Sigmoid colon (tissue), 7 donors: ENCODE results near the gene RASA2. TPM values are rescaled to one million over a fixed set of nuclear protein-coding genes. Genes with fewer than 3 reads are reported as not detected.

Experiments used
- DNase-seq: peaks from one replicate; pipeline ENCODE4 v3.0.0-alpha.2; 2019
- H3K27ac ChIP-seq, 4 donors: fragments of 200-600 bp; sonication (generic); one replicate each; pipeline ENCODE4 v1.5.1; 2016 to 2019; ENCODE audit warnings: mild to moderate bottlenecking in 1 of 4
- H3K27me3 ChIP-seq, 3 donors: fragments of 200-600 bp; sonication (generic); one replicate each; pipeline ENCODE4 v1.5.1; 2019; ENCODE audit warnings: mild to moderate bottlenecking in 1 of 3
- H3K36me3 ChIP-seq, 4 donors: fragments of 200-600 bp; sonication (generic); one replicate each; pipeline ENCODE4 v1.5.1; 2016 to 2019
- H3K4me1 ChIP-seq, 4 donors: fragments of 200-600 bp; sonication (generic); one replicate each; pipeline ENCODE4 v1.5.1; 2017 to 2019
- H3K4me3 ChIP-seq, 4 donors: fragments of 200-600 bp; sonication (generic); one replicate each; pipeline ENCODE4 v1.5.1; 2017 to 2019; ENCODE audit warnings: mild to moderate bottlenecking in 2 of 4, moderate library complexity in 1 of 4
- H3K9me3 ChIP-seq, 4 donors: fragments of 200-600 bp in 3 of 4; sonication (generic) in 3 of 4; one replicate each; pipeline versions ENCODE4 v1.5.1 to v1.6.1; 2013 to 2019
- EP300 ChIP-seq, 4 donors: sonication (generic); formaldehyde crosslinking; IDR thresholded peaks; one replicate each; pipeline ENCODE4 v1.6.1; 2017; ENCODE audit warnings: antibody characterized with exemption in 4 of 4
- POLR2A ChIP-seq, 2 donors: fragments of 450-650 bp; IDR thresholded peaks; one replicate each; pipeline ENCODE4 v1.6.1; 2016; ENCODE audit warnings: antibody characterized with exemption in 2 of 2, mild to moderate bottlenecking in 2 of 2, moderate library complexity in 2 of 2
- POLR2AphosphoS5 ChIP-seq, 4 donors: sonication (generic); formaldehyde crosslinking; IDR thresholded peaks; one replicate each; pipeline ENCODE4 v1.6.1; 2017; ENCODE audit warnings: antibody characterized with exemption in 4 of 4
- WGBS, 2 donors: extraction: QIAGEN DNeasy Blood & Tissue Kit; methylation state at CpG; one replicate each; pipeline ENCODE4 v1.1.7; 2013; 5-methylcytosine and 5-hydroxymethylcytosine counted together
- intact Hi-C: fragments of 100-400 bp; cut with DNase I; formaldehyde crosslinking; loops from one replicate; pipeline ENCODE4 v1.15.1; 2023
- polyA plus RNA-seq, 3 donors: library from polyadenylated mRNA; stranded (reverse); fragments of 200-250 nt; gene quantifications; one replicate each; pipeline ENCODE4 v1.2.3, GENCODE V29; 2013
- total RNA-seq, 4 donors: library from RNA; depleted of rRNA; stranded (reverse); fragments of >200 nt; gene quantifications; one replicate each; pipeline ENCODE4 v1.1.0, GENCODE V29; 2016
- TF ChIP-seq, protein P1 (sequence below), 4 experiments: fragments of 450-650 bp in 3 of 4; fragments of 200-600 bp in 1 of 4; IDR thresholded peaks; one replicate each; pipeline ENCODE4 v1.5.1; 2016 to 2019; ENCODE audit warnings: antibody characterized with exemption in 4 of 4, mild to moderate bottlenecking in 3 of 4, moderate library complexity in 2 of 4
- donor health status: healthy with polysubstance abuse.
- donor health status: Bipolar disorder and iron deficiency.
- donor health status: healthy.

The RASA2 gene
- total and polyA plus RNA-seq, 7 donors = 3.2 to 20.5 (median 13.0) TPM

DNA sequence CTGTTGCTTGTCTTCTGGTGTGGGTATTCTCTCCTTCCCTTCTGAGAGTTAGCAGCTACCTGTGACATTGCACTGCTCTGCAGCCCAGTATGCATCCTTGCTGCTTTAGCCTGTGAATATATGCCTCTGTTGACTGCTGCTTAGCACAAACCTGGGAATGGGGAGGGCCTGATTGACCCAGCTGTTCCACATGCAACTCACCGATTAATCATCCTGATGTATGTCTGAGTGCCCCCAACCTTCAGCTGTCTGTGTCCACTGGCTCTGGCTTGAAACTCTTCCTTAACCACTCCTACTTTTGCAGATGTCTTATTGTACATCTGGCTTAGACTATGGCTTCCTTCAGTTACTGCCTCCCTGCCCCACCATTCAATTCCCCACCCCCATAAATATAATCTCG lies 119.1 kb downstream of the RASA2 start:
- H3K27me3 ChIP-seq = no peaks in the 10 kb centered on the region
- WGBS, 2 donors = 58 to 74% methylated on average over 2 of the region's 2 CpGs
- intact Hi-C loops = no loop called here

DNA sequence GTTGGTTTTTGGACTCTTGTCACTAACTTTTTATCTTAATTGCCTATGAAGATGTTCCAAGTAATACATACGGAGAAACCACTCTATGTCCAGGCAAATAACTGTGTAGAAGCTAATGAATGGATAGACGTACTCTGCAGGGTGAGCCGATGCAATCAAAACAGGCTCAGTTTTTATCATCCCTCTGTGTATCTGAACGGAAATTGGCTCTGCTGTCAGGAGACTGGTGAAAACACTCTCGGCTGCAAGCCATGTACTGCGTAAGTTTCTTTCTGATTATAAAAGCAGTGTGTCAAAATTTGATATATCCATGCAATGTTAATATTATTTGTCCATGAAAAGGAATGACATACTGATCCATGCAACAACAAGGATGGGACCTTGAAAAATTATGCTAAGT lies 121.6 kb downstream of the RASA2 start:
- intact Hi-C loops = no loop called here
- 86 to 88% methylated on average over 6 of the region's 6 CpGs for WGBS, 2 donors

More for the DNA sequence above, 119.1 kb downstream of the RASA2 start:
- TF ChIP-seq POLR2A (IDR thresholded peaks at IDR 0.05) = no peak
- TF ChIP-seq, protein P1, sequence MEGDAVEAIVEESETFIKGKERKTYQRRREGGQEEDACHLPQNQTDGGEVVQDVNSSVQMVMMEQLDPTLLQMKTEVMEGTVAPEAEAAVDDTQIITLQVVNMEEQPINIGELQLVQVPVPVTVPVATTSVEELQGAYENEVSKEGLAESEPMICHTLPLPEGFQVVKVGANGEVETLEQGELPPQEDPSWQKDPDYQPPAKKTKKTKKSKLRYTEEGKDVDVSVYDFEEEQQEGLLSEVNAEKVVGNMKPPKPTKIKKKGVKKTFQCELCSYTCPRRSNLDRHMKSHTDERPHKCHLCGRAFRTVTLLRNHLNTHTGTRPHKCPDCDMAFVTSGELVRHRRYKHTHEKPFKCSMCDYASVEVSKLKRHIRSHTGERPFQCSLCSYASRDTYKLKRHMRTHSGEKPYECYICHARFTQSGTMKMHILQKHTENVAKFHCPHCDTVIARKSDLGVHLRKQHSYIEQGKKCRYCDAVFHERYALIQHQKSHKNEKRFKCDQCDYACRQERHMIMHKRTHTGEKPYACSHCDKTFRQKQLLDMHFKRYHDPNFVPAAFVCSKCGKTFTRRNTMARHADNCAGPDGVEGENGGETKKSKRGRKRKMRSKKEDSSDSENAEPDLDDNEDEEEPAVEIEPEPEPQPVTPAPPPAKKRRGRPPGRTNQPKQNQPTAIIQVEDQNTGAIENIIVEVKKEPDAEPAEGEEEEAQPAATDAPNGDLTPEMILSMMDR (IDR thresholded peaks at IDR 0.05) = no peak
- TF ChIP-seq EP300 (IDR thresholded peaks at IDR 0.05) = no peak
- TF ChIP-seq POLR2AphosphoS5 (IDR thresholded peaks at IDR 0.05) = no peak
- no peak for DNase-seq
- H3K4me1 ChIP-seq = peaks cover 0 to 29% (median 13%) of the 10 kb centered on the region in 4 donors
- peak overlapping the region in 3 of 4 donors; percentile 7 to 90 (median 87) for H3K27ac ChIP-seq
- no peaks in the 10 kb centered on the region for H3K9me3 ChIP-seq
- no peak overlapping the region for H3K4me3 ChIP-seq
- H3K36me3 ChIP-seq = peaks cover 0 to 19% (median 6%) of the 10 kb centered on the region in 4 donors

DNA sequence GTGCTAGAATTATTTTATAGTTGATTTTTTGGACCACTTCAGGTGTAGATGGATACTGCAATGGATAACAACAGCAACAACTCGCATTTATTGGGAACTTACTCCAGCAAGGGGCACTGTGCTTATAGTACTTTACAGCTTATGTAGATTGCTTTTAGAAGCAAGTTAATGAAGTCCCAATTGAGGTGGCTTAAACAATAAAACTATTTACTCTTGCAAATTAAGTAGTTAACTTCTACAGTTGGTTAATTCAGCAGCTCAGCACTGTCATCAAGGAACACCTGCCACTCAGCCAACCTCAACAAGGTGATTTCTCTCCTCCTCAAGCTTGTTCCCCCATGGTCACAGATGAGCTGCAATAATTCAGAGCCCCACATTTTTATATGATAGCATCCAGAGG lies 124.1 kb downstream of the RASA2 start:
- Histone ChIP-seq H3K4me3 (no peak overlapping the region), H3K27ac (no peak overlapping the region), H3K27me3 (no peaks in the 10 kb centered on the region), H3K4me1 (peaks cover 0 to 32% (median 18%) of the 10 kb centered on the region in 4 donors), H3K9me3 (no peaks in the 10 kb centered on the region), H3K36me3 (peaks cover 0 to 31% (median 7%) of the 10 kb centered on the region in 4 donors)
- TF ChIP-seq POLR2AphosphoS5 (IDR thresholded peaks at IDR 0.05) (no peak), POLR2A (IDR thresholded peaks at IDR 0.05) (no peak), EP300 (IDR thresholded peaks at IDR 0.05) (no peak)
- TF ChIP-seq, protein P1 (IDR thresholded peaks at IDR 0.05) = no peak
- no peak for DNase-seq
- intact Hi-C loops = no loop called here
- 91 to 93% methylated on average over 1 of the region's 1 CpG for WGBS, 2 donors

More for the DNA sequence above, 121.6 kb downstream of the RASA2 start:
- Histone ChIP-seq H3K36me3 (peaks cover 0 to 31% (median 7%) of the 10 kb centered on the region in 4 donors), H3K4me3 (no peak overlapping the region), H3K27me3 (no peaks in the 10 kb centered on the region), H3K4me1 (peaks cover 0 to 24% (median 10%) of the 10 kb centered on the region in 4 donors), H3K27ac (peak overlapping the region in 1 of 4 donors; percentile 0), H3K9me3 (no peaks in the 10 kb centered on the region)
- no peak for TF ChIP-seq POLR2A (IDR thresholded peaks at IDR 0.05)
- no peak for DNase-seq

DNA sequence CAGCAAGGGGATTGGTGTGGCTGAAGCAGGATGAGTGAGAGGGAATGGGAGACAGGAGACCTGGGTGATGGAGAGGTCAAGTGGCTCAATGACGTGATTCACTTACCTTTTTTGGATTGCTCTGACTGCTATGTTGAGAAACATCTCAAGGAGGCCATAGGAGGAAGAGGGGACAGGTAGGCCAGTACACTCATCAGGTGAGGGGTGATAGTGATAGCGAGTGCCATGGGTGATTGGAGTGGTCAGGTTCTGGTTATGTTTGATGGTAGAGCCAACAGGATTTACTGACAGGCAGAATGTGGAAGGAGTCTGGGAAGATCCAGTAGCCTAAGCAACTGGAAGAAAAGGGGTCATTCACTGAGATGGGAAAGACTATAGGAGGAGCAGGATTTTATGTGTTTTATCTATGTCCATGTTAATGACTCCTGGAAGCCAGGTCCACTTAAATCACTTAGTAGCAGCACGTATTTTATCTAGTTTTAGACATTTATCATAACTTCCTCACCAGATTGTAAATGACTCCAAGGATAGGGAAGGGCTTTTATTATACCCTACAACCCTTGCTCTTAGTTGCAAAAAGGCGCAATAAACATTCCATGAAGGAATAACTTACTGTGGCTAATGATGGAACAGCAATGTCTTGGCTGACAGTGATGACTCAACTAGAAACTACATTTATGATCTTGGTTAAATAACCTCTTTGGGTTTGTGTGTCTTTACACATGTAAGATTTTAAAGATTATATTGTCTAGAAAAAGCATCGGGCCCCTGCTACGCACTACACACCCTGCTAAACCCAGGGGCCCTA lies 131.5 kb downstream of the RASA2 start:
- H3K36me3 ChIP-seq = no peaks in the 10 kb centered on the region
- H3K27ac ChIP-seq = no peak overlapping the region
- TF ChIP-seq, protein P1 (IDR thresholded peaks at IDR 0.05) = no peak
- TF ChIP-seq EP300 (IDR thresholded peaks at IDR 0.05) (no peak), POLR2AphosphoS5 (IDR thresholded peaks at IDR 0.05) (no peak), POLR2A (IDR thresholded peaks at IDR 0.05) (no peak)
- no peak for DNase-seq
- H3K9me3 ChIP-seq = no peaks in the 10 kb centered on the region
- H3K4me1 ChIP-seq = peaks cover 0 to 13% (median 9%) of the 10 kb centered on the region in 4 donors
- H3K4me3 ChIP-seq = no peak overlapping the region
- 46 to 73% methylated on average over 6 of the region's 6 CpGs for WGBS, 2 donors
- no peaks in the 10 kb centered on the region for H3K27me3 ChIP-seq
- intact Hi-C loops = no loop called here

DNA sequence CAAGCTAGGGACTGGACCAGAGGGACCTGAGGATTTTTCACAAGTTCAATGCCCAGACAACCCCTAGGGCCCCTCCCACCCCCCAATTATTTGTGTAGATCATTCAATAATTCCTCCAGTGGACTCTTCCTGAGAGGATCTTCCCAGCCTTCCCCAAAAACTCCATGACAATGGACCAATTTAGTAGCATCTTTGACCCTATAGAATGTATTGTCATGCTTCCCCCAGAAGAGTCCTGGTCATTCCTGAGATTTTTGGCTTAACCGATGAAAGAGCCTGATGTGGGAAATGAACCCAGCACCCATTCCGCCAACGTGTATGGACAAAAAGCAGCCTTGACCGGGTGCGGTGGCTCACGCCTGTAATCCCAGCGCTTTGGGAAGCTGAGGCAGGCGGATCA lies 132.1 kb downstream of the RASA2 start:
- TF ChIP-seq, protein P1 (IDR thresholded peaks at IDR 0.05) = no peak
- TF ChIP-seq POLR2A (IDR thresholded peaks at IDR 0.05) = no peak
- TF ChIP-seq POLR2AphosphoS5 (IDR thresholded peaks at IDR 0.05) = no peak
- no peak for TF ChIP-seq EP300 (IDR thresholded peaks at IDR 0.05)
- H3K27me3 ChIP-seq = no peaks in the 10 kb centered on the region
- no peak for DNase-seq
- H3K27ac ChIP-seq = no peak overlapping the region
- 94 to 97% methylated on average over 8 of the region's 8 CpGs for WGBS, 2 donors
- H3K4me3 ChIP-seq = no peak overlapping the region
- no peaks in the 10 kb centered on the region for H3K36me3 ChIP-seq
- intact Hi-C loops = no loop called here
- no peaks in the 10 kb centered on the region for H3K9me3 ChIP-seq
- peaks cover 0 to 7% (median 3%) of the 10 kb centered on the region in 4 donors for H3K4me1 ChIP-seq
